ENCODE data around the gene RGS3.

Gene RGS3

DNA sequence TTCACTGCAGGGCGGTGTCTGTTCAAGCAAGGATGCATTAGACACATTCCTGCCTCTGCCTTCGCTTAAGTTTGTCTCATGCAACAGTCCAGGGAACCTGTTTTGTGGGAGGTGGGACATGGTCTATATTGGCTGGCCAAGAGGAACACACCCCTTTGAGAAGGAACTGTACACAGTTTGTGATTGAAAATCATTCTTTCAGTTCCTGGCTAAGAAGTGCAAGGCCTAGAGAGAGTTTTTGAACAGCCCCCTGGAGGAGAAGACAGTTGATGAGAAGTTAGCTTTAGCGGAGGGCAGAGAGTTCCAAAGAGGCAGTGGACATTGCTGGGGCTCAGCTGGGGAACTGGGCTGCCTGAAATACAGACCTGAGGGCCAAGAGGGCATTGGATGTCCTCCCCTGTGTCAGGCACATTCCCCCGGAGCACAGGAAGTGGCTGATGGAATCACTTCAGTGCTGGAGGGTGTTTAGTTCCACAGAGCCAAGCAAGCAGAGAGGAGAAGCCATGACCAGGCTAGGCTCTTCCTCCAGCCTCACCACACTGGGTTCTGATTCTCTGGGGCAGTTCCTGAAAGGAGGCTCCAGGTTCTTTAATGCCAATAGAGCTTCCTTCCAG lies 66.6 kb downstream of the RGS3 start:
- no peak for DNase-seq (ENCODE audit: low spot score)

DNA sequence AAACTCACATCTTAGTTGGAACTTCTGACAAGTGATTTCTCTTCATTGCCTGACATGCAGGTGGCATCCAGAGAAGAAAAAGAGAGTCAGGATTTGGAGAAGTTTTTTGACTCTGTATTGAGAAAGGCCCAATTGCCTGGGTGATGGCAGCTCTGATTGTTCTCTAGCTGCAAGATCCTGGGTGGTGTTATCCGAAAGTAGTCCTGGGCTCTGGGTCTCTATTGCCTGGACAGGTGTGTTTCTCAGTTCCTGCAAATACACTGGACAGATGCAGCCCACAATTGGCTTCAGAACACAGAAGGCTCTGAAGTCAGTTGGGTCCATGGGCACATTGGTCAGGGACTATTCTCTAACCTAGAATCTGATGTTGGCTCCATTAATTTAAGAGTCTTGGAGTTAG lies 67.4 kb downstream of the RGS3 start:
- no peak for DNase-seq (ENCODE audit: low spot score)

- DNase-seq (ENCODE audit: low spot score) = no peak
These were observed 68.6 kb downstream of the RGS3 start for GRCh38 chr9:113531919-113532808.

- no peak for DNase-seq (ENCODE audit: low spot score)
These were observed 69.3 kb downstream of the RGS3 start for GRCh38 chr9:113532809-113533190.

- DNase-seq (ENCODE audit: low spot score) = no peak
These were observed 70.1 kb downstream of the RGS3 start for GRCh38 chr9:113533335-113534225.

DNA sequence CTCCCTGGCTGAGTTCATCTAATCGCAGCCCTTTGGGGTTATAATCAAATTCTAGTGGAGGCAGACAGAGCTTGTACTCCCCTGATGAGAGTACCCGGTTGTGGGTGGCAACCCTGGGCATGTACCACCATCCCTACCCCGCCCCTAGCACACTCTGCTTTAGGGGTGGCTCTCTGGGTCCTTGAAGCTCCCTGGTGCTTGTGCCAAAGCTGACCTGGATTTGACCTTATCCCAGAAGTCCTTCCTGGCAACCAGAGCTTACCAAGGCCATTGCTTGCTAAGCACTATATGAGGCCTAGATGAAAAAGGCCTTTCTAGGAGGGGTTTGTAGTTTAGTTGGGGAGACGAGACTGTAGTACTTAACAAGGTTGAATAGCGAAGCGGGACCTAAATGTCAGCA lies 72.2 kb downstream of the RGS3 start:
- DNase-seq (ENCODE audit: low spot score) = no peak

DNA sequence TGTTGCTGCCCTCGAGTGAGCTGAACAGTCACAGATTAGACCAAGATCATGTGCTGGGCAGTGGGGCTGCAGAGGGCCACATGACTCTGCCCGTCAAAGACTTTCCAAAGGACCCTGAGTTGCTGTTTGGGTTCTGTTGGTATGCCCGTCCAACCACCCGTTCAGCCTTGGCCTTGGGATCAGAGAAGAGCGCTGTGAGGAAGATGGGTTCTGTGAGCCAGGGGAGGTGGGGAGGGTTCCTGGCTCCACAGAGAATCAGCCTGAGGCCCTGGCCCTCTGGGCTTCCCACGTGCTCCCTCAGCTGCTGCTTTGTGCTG lies 72.6 kb downstream of the RGS3 start:
- DNase-seq (ENCODE audit: low spot score) = no peak

- DNase-seq (ENCODE audit: low spot score) = no peak
These were observed 73.1 kb downstream of the RGS3 start for GRCh38 chr9:113536483-113537228.

- no peak for DNase-seq (ENCODE audit: low spot score)
These were observed 73.8 kb downstream of the RGS3 start for GRCh38 chr9:113537229-113537810.

- DNase-seq (ENCODE audit: low spot score) = no peak
These were observed 74.6 kb downstream of the RGS3 start for GRCh38 chr9:113538131-113538530.

GRCh38 chr9:113538701-113539430 lies 75.3 kb downstream of the RGS3 start:
- no peak for DNase-seq (ENCODE audit: low spot score)

DNA sequence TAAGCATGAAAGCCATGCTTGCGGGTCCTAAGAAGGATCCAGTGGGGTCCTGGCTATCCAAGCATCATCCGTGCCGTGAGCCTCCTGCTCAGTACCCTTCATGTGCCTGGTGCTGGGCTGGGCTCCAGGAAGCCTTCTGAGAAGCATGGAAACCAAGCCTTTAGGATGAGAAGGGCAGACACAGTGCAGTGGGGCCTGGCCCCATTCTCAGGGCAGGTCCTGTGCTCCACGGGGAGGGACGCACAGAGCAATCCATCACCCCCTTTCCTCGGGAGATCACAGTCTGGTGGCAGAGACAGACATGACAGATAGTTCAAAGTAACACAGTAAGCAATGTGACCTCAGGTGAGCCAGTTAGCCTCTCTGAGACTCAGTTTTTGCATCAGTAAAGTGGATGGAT lies 76.9 kb downstream of the RGS3 start:
- no peak for DNase-seq (ENCODE audit: low spot score)

DNA sequence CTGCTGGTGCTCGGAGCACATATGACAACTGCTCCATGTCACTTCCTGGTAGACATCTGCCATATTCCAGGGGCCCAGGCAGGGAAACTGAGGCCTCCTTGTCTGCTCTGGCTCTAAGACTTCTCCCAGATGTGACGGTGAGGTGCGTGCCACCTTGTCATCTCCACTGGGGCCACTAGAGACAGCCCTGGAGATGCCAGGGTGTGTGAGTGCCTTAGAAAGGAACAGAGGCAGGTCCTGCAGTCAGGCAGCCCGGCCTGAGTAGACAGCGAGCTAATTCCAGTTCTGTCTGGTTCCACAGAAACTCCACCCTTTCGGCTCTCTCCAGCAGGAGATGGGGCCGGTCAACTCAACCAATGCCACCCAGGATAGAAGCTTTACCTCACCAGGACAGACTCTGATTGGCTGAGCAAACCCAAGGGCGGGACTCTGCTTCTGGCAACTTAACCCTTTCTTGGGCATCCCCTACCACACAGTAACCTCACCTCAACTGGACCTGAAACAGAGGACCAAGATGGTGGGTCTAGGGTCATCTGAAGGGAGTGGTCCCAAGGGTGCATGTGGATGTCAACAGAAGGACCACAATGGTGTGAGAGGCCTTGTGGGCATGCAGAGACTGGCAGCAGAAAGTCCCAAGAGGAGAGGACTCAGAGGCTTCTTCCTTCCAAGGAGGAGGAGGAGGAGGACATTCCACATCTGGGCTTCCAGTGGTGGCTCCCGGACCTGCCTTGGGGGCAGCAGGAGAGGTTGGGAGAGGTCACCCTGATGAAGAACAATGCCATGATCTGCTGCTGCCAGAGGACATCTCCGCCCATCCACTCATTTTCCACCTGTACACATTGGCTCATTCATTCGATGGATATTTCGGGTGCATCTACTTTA lies 77.7 kb downstream of the RGS3 start:
- DNase-seq (ENCODE audit: low spot score) = peak; percentile 69

- DNase-seq (ENCODE audit: low spot score) = no peak
These were observed 78.5 kb downstream of the RGS3 start for GRCh38 chr9:113542006-113542405.

DNA sequence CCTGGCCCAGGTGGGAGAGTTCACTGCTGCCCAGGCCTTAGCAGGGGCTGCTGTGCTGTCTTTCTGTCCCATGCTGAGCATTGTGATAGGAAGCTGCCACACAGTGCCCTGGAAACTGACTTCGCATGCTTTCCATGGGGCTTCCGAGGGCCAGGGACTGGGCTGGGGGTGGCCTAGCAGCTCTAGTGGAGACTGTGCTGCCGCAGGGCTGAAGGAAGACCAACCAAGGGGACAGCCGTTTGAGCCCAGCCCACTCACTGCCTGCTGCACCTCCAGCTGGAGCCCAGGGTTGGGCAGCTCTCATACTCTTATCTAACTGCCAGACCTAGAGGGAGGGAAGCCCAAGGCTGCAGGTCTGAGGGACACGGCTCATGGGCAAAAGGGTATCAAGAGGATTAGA lies 79.2 kb downstream of the RGS3 start:
- no peak for DNase-seq (ENCODE audit: low spot score)

GRCh38 chr9:113543296-113543981 lies 79.9 kb downstream of the RGS3 start:
- DNase-seq (ENCODE audit: low spot score) = no peak

DNA sequence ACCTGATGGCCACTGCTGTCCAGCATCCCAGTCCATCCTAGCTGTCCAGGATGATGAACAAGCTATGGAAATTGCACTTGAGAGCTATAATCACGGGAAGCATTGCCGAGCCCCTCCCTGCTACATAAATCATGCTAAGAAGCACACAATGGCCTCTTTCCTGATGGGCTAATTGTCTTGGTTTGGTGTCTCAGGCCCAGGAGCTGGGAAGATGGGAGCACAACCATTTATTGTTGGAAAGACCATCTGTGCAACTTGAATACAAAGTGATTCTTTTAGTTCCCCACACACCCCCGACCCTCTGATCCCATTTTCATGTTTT lies 80.4 kb downstream of the RGS3 start:
- no peak for DNase-seq (ENCODE audit: low spot score)

- DNase-seq (ENCODE audit: low spot score) = no peak
These were observed 81.5 kb downstream of the RGS3 start for GRCh38 chr9:113545068-113545467.

- DNase-seq (ENCODE audit: low spot score) = no peak
These were observed 83.0 kb downstream of the RGS3 start for GRCh38 chr9:113546566-113546965.

DNA sequence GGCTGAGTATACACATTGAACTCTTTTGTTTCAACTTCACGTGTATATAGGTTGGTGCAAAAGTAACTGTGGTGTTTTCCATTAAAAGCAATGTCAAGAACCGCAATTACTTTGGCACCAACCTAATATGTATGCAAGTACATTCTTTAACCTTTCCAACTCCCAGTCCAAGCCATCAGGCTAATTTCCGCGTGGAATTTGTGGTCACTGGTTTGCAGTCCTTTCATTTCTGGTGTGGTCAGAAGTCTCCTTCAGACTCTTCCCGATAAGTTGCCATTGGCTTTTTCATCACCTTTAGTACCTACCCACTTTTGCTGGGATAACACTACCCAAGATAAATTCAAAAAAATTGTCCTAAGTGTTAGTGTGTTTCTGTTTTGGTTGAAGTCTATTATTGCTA lies 84.0 kb downstream of the RGS3 start:
- DNase-seq (ENCODE audit: low spot score) = peak; percentile 53

All from SW480 (cell line).